Ammon's horn (tissue), 1 donor: Measurements from ENCODE around the gene EME1.
"Not testable (repeated sequence)": the region's sequence is repeated elsewhere in the genome, so short reads cannot be mapped to it uniquely, and the experiment has no call there.

Experiments used
- DNase-seq: peaks from one replicate; pipeline ENCODE4 v3.0.0-alpha.2; 2016; ENCODE audit warnings: low spot score

Gene EME1

GRCh38 chr17:50426814-50427787 lies 54.1 kb downstream of the EME1 start:
- DNase-seq, result peak; percentile 34

DNA sequence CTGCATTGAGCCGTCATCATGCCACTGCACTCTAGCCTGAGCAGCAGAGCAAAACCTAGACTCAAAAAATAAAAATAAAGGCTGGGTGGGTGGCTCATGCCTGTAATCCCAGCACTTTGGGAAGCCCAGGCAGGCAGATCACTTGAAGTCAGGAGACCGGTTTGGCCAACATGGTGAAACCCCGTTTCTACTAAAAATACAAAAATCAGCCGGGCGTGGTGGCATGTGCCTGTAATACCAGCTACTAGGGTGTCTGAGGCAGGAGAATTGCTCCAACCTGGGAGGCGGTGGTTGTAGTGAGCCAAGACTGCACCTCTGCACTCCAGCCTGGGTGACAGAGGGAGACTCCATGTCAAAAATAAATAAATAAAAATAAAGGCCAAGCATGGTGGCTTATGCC lies 55.1 kb downstream of the EME1 start:
- DNase-seq, result not testable (repeated sequence)

- no peak for DNase-seq
These were observed 55.9 kb downstream of the EME1 start for GRCh38 chr17:50428831-50429424.

DNA sequence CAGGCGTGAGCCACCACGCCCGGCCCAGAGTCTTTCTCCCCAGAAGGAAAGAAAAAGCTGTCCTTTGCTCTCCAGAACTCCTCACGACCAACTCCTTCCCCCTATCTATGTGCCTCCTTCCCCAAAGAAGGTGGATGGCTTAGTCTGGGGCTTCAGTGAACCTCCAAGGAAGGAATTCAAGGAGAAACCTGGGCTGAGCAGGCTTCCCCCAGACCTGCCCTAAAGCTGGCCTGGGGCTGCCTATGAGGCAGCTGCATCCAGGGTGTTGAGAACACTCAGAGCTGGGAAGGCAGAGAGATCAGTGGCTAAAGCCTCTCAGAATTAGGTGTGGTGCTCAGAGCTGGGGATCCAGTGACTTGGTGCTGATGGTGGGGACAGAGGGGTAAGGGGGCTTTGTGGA lies 56.8 kb downstream of the EME1 start:
- DNase-seq, result no peak
